K562 (cell line): Measurements from ENCODE around the gene TNFSF9. TPM values are rescaled to one million over a fixed set of nuclear protein-coding genes. Genes with fewer than 3 reads are reported as not detected.

ENCODE experiments used
- ATF7 ChIP-seq: fragments of 450-650 bp; IDR thresholded peaks from 2 replicates; pipeline ENCODE4 v1.7.1; 2014; ENCODE audit warnings: mild to moderate bottlenecking, moderate library complexity
- CBX3 ChIP-seq, 2 experiments: IDR thresholded peaks; 1 replicate in 1 of 2; 2 replicates in 1 of 2; pipeline ENCODE4 v1.6.1; 2012; ENCODE audit warnings: inconsistent platforms in 2 of 2, low read length in 2 of 2, borderline replicate concordance in 1 of 2, control low read depth in 1 of 2
- FOXJ3 ChIP-seq: sonication (generic); formaldehyde crosslinking; IDR thresholded peaks from 2 replicates; pipeline ENCODE4 v1.4.0; 2020; ENCODE audit warnings: mild to moderate bottlenecking, missing genetic modification reagents
- ILF3 ChIP-seq: fragments of 450-650 bp; IDR thresholded peaks from 2 replicates; pipeline ENCODE4 v1.6.1; 2018; ENCODE audit warnings: antibody characterized with exemption, mild to moderate bottlenecking, moderate library complexity, borderline replicate concordance
- KDM1A ChIP-seq, 2 experiments: fragments of 450-650 bp; IDR thresholded peaks; 2 replicates each; pipeline ENCODE4 v1.6.1; 2016; ENCODE audit warnings: mild to moderate bottlenecking in 2 of 2
- KDM2B ChIP-seq: fragments of 250-450 bp; sonication (Bioruptor Pico); IDR thresholded peaks from 2 replicates; pipeline ENCODE4 v1.8.0; 2021; ENCODE audit warnings: mild to moderate bottlenecking, moderate library complexity
- KDM5B ChIP-seq: fragments of 200-600 bp; sonication (generic); IDR thresholded peaks from 2 replicates; pipeline ENCODE4 v1.6.1; 2012; ENCODE audit warnings: low read depth, mild to moderate bottlenecking, moderate library complexity, low read length, control low read depth, inconsistent platforms; ENCODE audit not compliant: insufficient replicate concordance
- MTA3 ChIP-seq: fragments of 450-650 bp; formaldehyde crosslinking; IDR thresholded peaks from 2 replicates; pipeline ENCODE4 v1.6.1; 2017; ENCODE audit warnings: mild to moderate bottlenecking, borderline replicate concordance
- NR2C1 ChIP-seq, 2 experiments: fragments of 450-650 bp; IDR thresholded peaks; 2 replicates each; pipeline ENCODE4 v1.6.1; 2017; ENCODE audit warnings: mild to moderate bottlenecking in 2 of 2, antibody characterized with exemption in 1 of 2, inconsistent platforms in 1 of 2, missing compliant biosample characterization in 1 of 2, missing genetic modification characterization in 1 of 2
- POLR3G ChIP-seq: IDR thresholded peaks from 2 replicates; pipeline ENCODE4 v1.6.1; 2011; ENCODE audit not compliant: insufficient read length, insufficient replicate concordance; ENCODE audit errors: extremely low read depth
- PTTG1 ChIP-seq: fragments of 450-650 bp; IDR thresholded peaks from 2 replicates; pipeline ENCODE4 v1.6.1; 2016; ENCODE audit warnings: low read depth, mild to moderate bottlenecking, missing genetic modification characterization, missing compliant biosample characterization
- SMARCA5 ChIP-seq: fragments of 450-650 bp; IDR thresholded peaks from 2 replicates; pipeline ENCODE4 v1.6.1; 2016
- SNIP1 ChIP-seq: fragments of 450-650 bp; IDR thresholded peaks from 2 replicates; pipeline ENCODE4 v1.7.1; 2017; ENCODE audit warnings: low read depth, mild to moderate bottlenecking
- TRIM28 ChIP-seq: fragments of 450-650 bp; IDR thresholded peaks from 2 replicates; pipeline ENCODE4 v1.6.1; 2017
- ZBTB8A ChIP-seq: fragments of 450-650 bp; IDR thresholded peaks from 2 replicates; pipeline ENCODE4 v1.6.1; 2018; ENCODE audit warnings: mild to moderate bottlenecking, moderate library complexity; ENCODE audit not compliant: partially characterized antibody
- ZNF124 ChIP-seq: sonication (generic); formaldehyde crosslinking; IDR thresholded peaks from 2 replicates; pipeline ENCODE4 v1.8.1; 2022; ENCODE audit warnings: missing genetic modification reagents
- ZNF175 ChIP-seq: fragments of 200-800 bp; sonication (Bioruptor generic); IDR thresholded peaks from 2 replicates; pipeline ENCODE4 v1.6.1; 2016; ENCODE audit warnings: low read depth, mild to moderate bottlenecking, missing genetic modification characterization, missing compliant biosample characterization
- ZNF347 ChIP-seq: fragments of 450-650 bp; formaldehyde crosslinking; IDR thresholded peaks from 2 replicates; pipeline ENCODE4 v1.4.0; 2020; ENCODE audit warnings: low read depth, mild to moderate bottlenecking, moderate library complexity
- ZNF75A ChIP-seq: fragments of 450-650 bp; formaldehyde crosslinking; IDR thresholded peaks from 2 replicates; pipeline ENCODE4 v1.4.0; 2020; ENCODE audit warnings: mild to moderate bottlenecking
- polyA plus RNA-seq, 8 experiments: library from polyadenylated mRNA; depleted of rRNA in 4 of 8; stranded (reverse) in 5 of 8; unstranded in 3 of 8; fragments of >200 nt; fragmentation: Nextera tagmentation in 2 of 8; fragmentation: Illumina TruSeq in 1 of 8; extraction: Ambion mirVana in 2 of 8; extraction: Trizol in 1 of 8; gene quantifications; 2 replicates each; pipeline versions ENCODE4 v1.2.1 to v1.2.3, GENCODE V29; 2011 to 2014; ENCODE audit warnings: inconsistent platforms in 1 of 8, missing spikeins in 1 of 8
- total RNA-seq, 7 experiments: library from RNA; depleted of rRNA in 6 of 7; stranded (reverse); fragments of >200 nt in 6 of 7; fragmentation: Illumina TruSeq in 2 of 7; extraction: Trizol in 2 of 7; gene quantifications; 2 replicates each; pipeline versions ENCODE4 v1.2.1 to v1.2.3, GENCODE V29; 2011 to 2021; ENCODE audit warnings: low replicate concordance in 1 of 7
- TF ChIP-seq, protein P1 (sequence below): fragments of 250-450 bp; sonication (Bioruptor Pico); IDR thresholded peaks from 2 replicates; pipeline ENCODE4 v1.8.0; 2022; ENCODE audit warnings: inconsistent platforms, mild to moderate bottlenecking, moderate library complexity, borderline replicate concordance
- TF ChIP-seq, protein P2 (sequence below): fragments of 200-800 bp; sonication (Bioruptor generic); IDR thresholded peaks from 2 replicates; pipeline ENCODE4 v1.6.1; 2017; ENCODE audit warnings: missing genetic modification characterization, missing compliant biosample characterization
- TF ChIP-seq, protein P3 (sequence below): sonication (generic); formaldehyde crosslinking; IDR thresholded peaks from 2 replicates; pipeline ENCODE4 v1.8.0; 2022; ENCODE audit warnings: mild to moderate bottlenecking, low read depth, missing genetic modification reagents
- TF ChIP-seq, protein P4 (sequence below): fragments of 250-450 bp; sonication (Bioruptor Pico); IDR thresholded peaks from 2 replicates; pipeline ENCODE4 v1.8.0; 2021; ENCODE audit warnings: moderate library complexity, mild to moderate bottlenecking, inconsistent platforms
- TF ChIP-seq, protein P5 (sequence below): fragments of 200-400 bp; formaldehyde crosslinking; IDR thresholded peaks from 2 replicates; pipeline ENCODE4 v1.6.1; 2017; ENCODE audit warnings: mild to moderate bottlenecking, low read depth, low read length, moderate library complexity

Gene TNFSF9
- total and polyA plus RNA-seq, 9 of the 15 experiments (the other 6 are each of a cell fraction or from before 2014, with no cell fraction given), result 1.4 to 17.9 (median 6.5) TPM

DNA sequence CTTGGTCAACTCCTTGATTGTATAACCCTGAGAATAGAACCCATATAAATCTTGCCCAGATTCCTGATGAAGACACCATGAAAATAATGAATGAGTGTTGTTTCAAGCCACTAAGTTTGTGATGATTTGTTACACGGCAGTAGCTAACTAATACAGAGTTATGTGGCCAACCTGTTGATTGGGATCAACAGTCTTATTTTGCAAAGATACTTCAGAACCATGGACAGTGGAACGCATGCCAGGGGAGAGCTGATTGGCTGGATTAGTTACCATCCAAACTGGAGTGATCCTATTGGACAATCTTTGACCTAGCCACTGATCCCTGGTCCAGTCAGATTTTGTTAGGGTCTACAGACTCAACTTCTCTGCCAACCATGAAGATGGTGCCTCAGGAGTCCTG, 33.6 kb downstream of the TNFSF9 start (continued):
- TF ChIP-seq, protein P1, sequence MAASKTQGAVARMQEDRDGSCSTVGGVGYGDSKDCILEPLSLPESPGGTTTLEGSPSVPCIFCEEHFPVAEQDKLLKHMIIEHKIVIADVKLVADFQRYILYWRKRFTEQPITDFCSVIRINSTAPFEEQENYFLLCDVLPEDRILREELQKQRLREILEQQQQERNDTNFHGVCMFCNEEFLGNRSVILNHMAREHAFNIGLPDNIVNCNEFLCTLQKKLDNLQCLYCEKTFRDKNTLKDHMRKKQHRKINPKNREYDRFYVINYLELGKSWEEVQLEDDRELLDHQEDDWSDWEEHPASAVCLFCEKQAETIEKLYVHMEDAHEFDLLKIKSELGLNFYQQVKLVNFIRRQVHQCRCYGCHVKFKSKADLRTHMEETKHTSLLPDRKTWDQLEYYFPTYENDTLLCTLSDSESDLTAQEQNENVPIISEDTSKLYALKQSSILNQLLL, result no peak
- TF ChIP-seq, protein P2, sequence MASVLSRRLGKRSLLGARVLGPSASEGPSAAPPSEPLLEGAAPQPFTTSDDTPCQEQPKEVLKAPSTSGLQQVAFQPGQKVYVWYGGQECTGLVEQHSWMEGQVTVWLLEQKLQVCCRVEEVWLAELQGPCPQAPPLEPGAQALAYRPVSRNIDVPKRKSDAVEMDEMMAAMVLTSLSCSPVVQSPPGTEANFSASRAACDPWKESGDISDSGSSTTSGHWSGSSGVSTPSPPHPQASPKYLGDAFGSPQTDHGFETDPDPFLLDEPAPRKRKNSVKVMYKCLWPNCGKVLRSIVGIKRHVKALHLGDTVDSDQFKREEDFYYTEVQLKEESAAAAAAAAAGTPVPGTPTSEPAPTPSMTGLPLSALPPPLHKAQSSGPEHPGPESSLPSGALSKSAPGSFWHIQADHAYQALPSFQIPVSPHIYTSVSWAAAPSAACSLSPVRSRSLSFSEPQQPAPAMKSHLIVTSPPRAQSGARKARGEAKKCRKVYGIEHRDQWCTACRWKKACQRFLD (CRISPR knock-in tag), result no peak
- TF ChIP-seq ZNF75A (CRISPR knock-in tag) (no peak), CBX3 (IDR thresholded peaks at IDR 0.05; ENCODE audit: borderline replicate concordance in 1 of 2, low read length in 2 of 2) (peak in 1 of 2 experiments; percentile 87; a peak in 1 of 3 replicates), ZNF124 (no peak), TRIM28 (peak; percentile 91), POLR3G (no peak), NR2C1 (IDR thresholded peaks at IDR 0.05) (no peak), NR2C1 (tag; IDR thresholded peaks at IDR 0.05) (0 out of 2 replicates have a peak, but pooled peaks have one; percentile 25), ATF7 (0 out of 2 replicates have a peak, but pooled peaks have one; percentile 11), ILF3 (no peak), MTA3 (no peak), ZNF347 (CRISPR knock-in tag) (no peak), PTTG1 (no peak), SMARCA5 (no peak), KDM1A (IDR thresholded peaks at IDR 0.05) (peak in 1 of 2 experiments; percentile 62; a peak in 1 of 4 replicates), KDM2B (CRISPR knock-in tag) (no peak), ZNF175 (no peak), KDM5B (no peak), SNIP1 (no peak), FOXJ3 (CRISPR knock-in tag) (no peak), ZBTB8A (no peak)
- TF ChIP-seq, protein P3, sequence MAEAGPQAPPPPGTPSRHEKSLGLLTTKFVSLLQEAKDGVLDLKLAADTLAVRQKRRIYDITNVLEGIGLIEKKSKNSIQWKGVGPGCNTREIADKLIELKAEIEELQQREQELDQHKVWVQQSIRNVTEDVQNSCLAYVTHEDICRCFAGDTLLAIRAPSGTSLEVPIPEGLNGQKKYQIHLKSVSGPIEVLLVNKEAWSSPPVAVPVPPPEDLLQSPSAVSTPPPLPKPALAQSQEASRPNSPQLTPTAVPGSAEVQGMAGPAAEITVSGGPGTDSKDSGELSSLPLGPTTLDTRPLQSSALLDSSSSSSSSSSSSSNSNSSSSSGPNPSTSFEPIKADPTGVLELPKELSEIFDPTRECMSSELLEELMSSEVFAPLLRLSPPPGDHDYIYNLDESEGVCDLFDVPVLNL (CRISPR knock-in tag), result no peak
- TF ChIP-seq, protein P4, sequence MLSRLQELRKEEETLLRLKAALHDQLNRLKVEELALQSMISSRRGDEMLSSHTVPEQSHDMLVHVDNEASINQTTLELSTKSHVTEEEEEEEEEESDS (CRISPR knock-in tag), result no peak
- TF ChIP-seq, protein P5, sequence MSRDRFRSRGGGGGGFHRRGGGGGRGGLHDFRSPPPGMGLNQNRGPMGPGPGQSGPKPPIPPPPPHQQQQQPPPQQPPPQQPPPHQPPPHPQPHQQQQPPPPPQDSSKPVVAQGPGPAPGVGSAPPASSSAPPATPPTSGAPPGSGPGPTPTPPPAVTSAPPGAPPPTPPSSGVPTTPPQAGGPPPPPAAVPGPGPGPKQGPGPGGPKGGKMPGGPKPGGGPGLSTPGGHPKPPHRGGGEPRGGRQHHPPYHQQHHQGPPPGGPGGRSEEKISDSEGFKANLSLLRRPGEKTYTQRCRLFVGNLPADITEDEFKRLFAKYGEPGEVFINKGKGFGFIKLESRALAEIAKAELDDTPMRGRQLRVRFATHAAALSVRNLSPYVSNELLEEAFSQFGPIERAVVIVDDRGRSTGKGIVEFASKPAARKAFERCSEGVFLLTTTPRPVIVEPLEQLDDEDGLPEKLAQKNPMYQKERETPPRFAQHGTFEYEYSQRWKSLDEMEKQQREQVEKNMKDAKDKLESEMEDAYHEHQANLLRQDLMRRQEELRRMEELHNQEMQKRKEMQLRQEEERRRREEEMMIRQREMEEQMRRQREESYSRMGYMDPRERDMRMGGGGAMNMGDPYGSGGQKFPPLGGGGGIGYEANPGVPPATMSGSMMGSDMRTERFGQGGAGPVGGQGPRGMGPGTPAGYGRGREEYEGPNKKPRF, result no peak
